ENCODE data around the gene NEMP1.

NEMP1 gene

GRCh38 chr12:57016348-57016747 is 62.2 kb downstream of the NEMP1 start, which contains the start of gene TAC3:
Gene TAC3 (minus strand): TSS chr12:57016529. CDS start chr12:57015797, 732 bp downstream.
- Histone ChIP-seq H3K4me2 (ENCODE audit: insufficient read depth, low read length, poor library complexity, severe bottlenecking) (peak within 1 kb of the TSS; percentile 43), H3K23ac (ENCODE audit: low read depth, low read length, poor library complexity) (no peak within 1 kb of the TSS), H3K36me3 (replicated peaks in 1 of 2; ENCODE audit: control insufficient read depth in 2 of 2, insufficient read depth in 2 of 2, low read length in 2 of 2) (no peaks in the 10 kb centered on the region), H3K27ac (replicated peaks; ENCODE audit: low read length) (no peak within 1 kb of the TSS), H2AK5ac (ENCODE audit: low read depth, low read length) (no peak within 1 kb of the TSS), H3K27me3 (ENCODE audit: control insufficient read depth in 3 of 3, insufficient read depth in 3 of 3, low read depth in 1 of 3, low read length in 3 of 3) (peaks cover 0 to 69% (median 0%) of the 10 kb centered on the region in 3 experiments), H3K9me3 (replicated peaks in 1 of 2; ENCODE audit: control insufficient read depth in 2 of 2, insufficient read depth in 1 of 2, low read depth in 1 of 2, low read length in 2 of 2) (no peaks in the 10 kb centered on the region), H2BK12ac (ENCODE audit: low read length) (no peak within 1 kb of the TSS), H2BK5ac (ENCODE audit: low read length) (no peak within 1 kb of the TSS), H3K4me3 (ENCODE audit: low read length in 2 of 2) (peak within 1 kb of the TSS in 1 of 2 donors; percentile 64), H2BK15ac (ENCODE audit: low read length) (peak within 1 kb of the TSS; percentile 23), H3K4ac (ENCODE audit: low read length) (no peak within 1 kb of the TSS), H4K8ac (ENCODE audit: low read depth, low read length) (no peak within 1 kb of the TSS), H3K18ac (ENCODE audit: low read length) (peak within 1 kb of the TSS; percentile 61), H3K4me1 (ENCODE audit: control insufficient read depth in 2 of 2, insufficient read depth in 1 of 2, low read depth in 1 of 2, low read length in 2 of 2) (peaks cover 3 to 4% of the 10 kb centered on the region in 2 donors), H2AFZ (ENCODE audit: low read length) (peak within 1 kb of the TSS; percentile 79), H2BK120ac (ENCODE audit: low read depth, low read length) (no peak within 1 kb of the TSS), H4K91ac (ENCODE audit: low read depth, low read length, poor library complexity) (no peak within 1 kb of the TSS), H3K9ac (ENCODE audit: low read depth, low read length, poor library complexity) (no peak within 1 kb of the TSS), H3K79me1 (ENCODE audit: low read depth, low read length) (no peaks in the 10 kb centered on the region), H3K14ac (ENCODE audit: low read length) (no peak within 1 kb of the TSS)
- no CpG with 5 or more reads among the region's 6 CpGs for WGBS, 2 donors (ENCODE audit: extremely low coverage in 2 of 2, insufficient read length in 2 of 2, insufficient replicate concordance in 1 of 2)
- peak; percentile 36 for DNase-seq (ENCODE audit: low spot score)

GRCh38 chr12:57012600-57013465 is 65.8 kb downstream of the NEMP1 start:
- Histone ChIP-seq H3K23ac (ENCODE audit: low read depth, low read length, poor library complexity) (no peak overlapping the region), H4K8ac (ENCODE audit: low read depth, low read length) (no peak overlapping the region), H3K27ac (replicated peaks; ENCODE audit: low read length) (no peak overlapping the region), H3K4me2 (ENCODE audit: insufficient read depth, low read length, poor library complexity, severe bottlenecking) (no peak overlapping the region), H2BK5ac (ENCODE audit: low read length) (no peak overlapping the region), H2BK15ac (ENCODE audit: low read length) (no peak overlapping the region), H3K4ac (ENCODE audit: low read length) (no peak overlapping the region), H3K18ac (ENCODE audit: low read length) (no peak overlapping the region), H3K4me1 (ENCODE audit: control insufficient read depth in 2 of 2, insufficient read depth in 1 of 2, low read depth in 1 of 2, low read length in 2 of 2) (peaks cover 4 to 11% of the 10 kb centered on the region in 2 donors), H3K79me1 (ENCODE audit: low read depth, low read length) (no peaks in the 10 kb centered on the region), H3K4me3 (ENCODE audit: low read length in 2 of 2) (no peak overlapping the region), H3K36me3 (replicated peaks in 1 of 2; ENCODE audit: control insufficient read depth in 2 of 2, insufficient read depth in 2 of 2, low read length in 2 of 2) (no peaks in the 10 kb centered on the region), H3K9me3 (replicated peaks in 1 of 2; ENCODE audit: control insufficient read depth in 2 of 2, insufficient read depth in 1 of 2, low read depth in 1 of 2, low read length in 2 of 2) (no peaks in the 10 kb centered on the region), H3K9ac (ENCODE audit: low read depth, low read length, poor library complexity) (no peak overlapping the region), H4K91ac (ENCODE audit: low read depth, low read length, poor library complexity) (no peak overlapping the region), H2BK12ac (ENCODE audit: low read length) (no peak overlapping the region), H2AK5ac (ENCODE audit: low read depth, low read length) (no peak overlapping the region), H3K14ac (ENCODE audit: low read length) (no peak overlapping the region), H2BK120ac (ENCODE audit: low read depth, low read length) (no peak overlapping the region), H3K27me3 (ENCODE audit: control insufficient read depth in 3 of 3, insufficient read depth in 3 of 3, low read depth in 1 of 3, low read length in 3 of 3) (peaks cover 0 to 52% (median 0%) of the 10 kb centered on the region in 3 experiments), H2AFZ (ENCODE audit: low read length) (no peak overlapping the region)
- no CpG with 5 or more reads among the region's 7 CpGs for WGBS, 2 donors (ENCODE audit: extremely low coverage in 2 of 2, insufficient read length in 2 of 2, insufficient replicate concordance in 1 of 2)
- no peak for DNase-seq (ENCODE audit: low spot score)

- Histone ChIP-seq H2BK15ac (ENCODE audit: low read length) (no peak overlapping the region), H3K18ac (ENCODE audit: low read length) (no peak overlapping the region), H3K79me1 (ENCODE audit: low read depth, low read length) (no peaks in the 10 kb centered on the region), H3K27me3 (ENCODE audit: control insufficient read depth in 3 of 3, insufficient read depth in 3 of 3, low read depth in 1 of 3, low read length in 3 of 3) (peaks cover 0 to 52% (median 0%) of the 10 kb centered on the region in 3 experiments), H3K14ac (ENCODE audit: low read length) (no peak overlapping the region), H4K91ac (ENCODE audit: low read depth, low read length, poor library complexity) (no peak overlapping the region), H3K9ac (ENCODE audit: low read depth, low read length, poor library complexity) (no peak overlapping the region), H4K8ac (ENCODE audit: low read depth, low read length) (no peak overlapping the region), H2AFZ (ENCODE audit: low read length) (no peak overlapping the region), H3K4me1 (ENCODE audit: control insufficient read depth in 2 of 2, insufficient read depth in 1 of 2, low read depth in 1 of 2, low read length in 2 of 2) (peaks cover 4 to 11% of the 10 kb centered on the region in 2 donors), H3K4ac (ENCODE audit: low read length) (no peak overlapping the region), H2BK5ac (ENCODE audit: low read length) (no peak overlapping the region), H2BK120ac (ENCODE audit: low read depth, low read length) (no peak overlapping the region), H2BK12ac (ENCODE audit: low read length) (no peak overlapping the region), H3K23ac (ENCODE audit: low read depth, low read length, poor library complexity) (no peak overlapping the region), H3K4me3 (ENCODE audit: low read length in 2 of 2) (no peak overlapping the region), H3K36me3 (replicated peaks in 1 of 2; ENCODE audit: control insufficient read depth in 2 of 2, insufficient read depth in 2 of 2, low read length in 2 of 2) (no peaks in the 10 kb centered on the region), H2AK5ac (ENCODE audit: low read depth, low read length) (no peak overlapping the region), H3K4me2 (ENCODE audit: insufficient read depth, low read length, poor library complexity, severe bottlenecking) (no peak overlapping the region), H3K9me3 (replicated peaks in 1 of 2; ENCODE audit: control insufficient read depth in 2 of 2, insufficient read depth in 1 of 2, low read depth in 1 of 2, low read length in 2 of 2) (no peaks in the 10 kb centered on the region), H3K27ac (replicated peaks; ENCODE audit: low read length) (no peak overlapping the region)
- no peak for DNase-seq (ENCODE audit: low spot score)
- no CpG with 5 or more reads among the region's 12 CpGs for WGBS, 2 donors (ENCODE audit: extremely low coverage in 2 of 2, insufficient read length in 2 of 2, insufficient replicate concordance in 1 of 2)
These were observed 66.9 kb downstream of the NEMP1 start for GRCh38 chr12:57011438-57012424.
